Ishikawa (cell line): ENCODE measurements around the gene ZNF862.

Source experiments
- CEBPB ChIP-seq: IDR thresholded peaks from 2 replicates; pipeline ENCODE4 v1.6.1; 2012
- EGR1 ChIP-seq: IDR thresholded peaks from 2 replicates; pipeline ENCODE4 v1.6.1; 2012
- EP300 ChIP-seq: IDR thresholded peaks from 2 replicates; pipeline ENCODE4 v1.6.1; 2012; ENCODE audit warnings: borderline replicate concordance
- RAD21 ChIP-seq: IDR thresholded peaks from 2 replicates; pipeline ENCODE4 v1.6.1; 2012; ENCODE audit warnings: low read depth
- TAF1 ChIP-seq: IDR thresholded peaks from 2 replicates; pipeline ENCODE4 v1.6.1; 2012; ENCODE audit warnings: low read depth, mild to moderate bottlenecking
- TCF12 ChIP-seq: IDR thresholded peaks from 2 replicates; pipeline ENCODE4 v1.6.1; 2012; ENCODE audit warnings: low read depth
- TEAD4 ChIP-seq: IDR thresholded peaks from 2 replicates; pipeline ENCODE4 v1.6.1; 2012
- YY1 ChIP-seq: IDR thresholded peaks from 2 replicates; pipeline ENCODE4 v1.6.1; 2012; ENCODE audit warnings: low read depth

GRCh38 chr7:149860821-149861727, 22.9 kb downstream of the ZNF862 start:
- TF ChIP-seq EGR1: no peak
- no peak for TF ChIP-seq TEAD4
- TF ChIP-seq RAD21: peak; percentile 9; the same call in 1 of the 2 replicates
- TF ChIP-seq YY1: no peak
- no peak for TF ChIP-seq CEBPB
- no peak for TF ChIP-seq TCF12
- no peak for TF ChIP-seq EP300
- TF ChIP-seq TAF1: no peak
